PC-9 (cell line): Measurements from ENCODE around the gene RASD2.
"Not testable (repeated sequence)": the region's sequence is repeated elsewhere in the genome, so short reads cannot be mapped to it uniquely, and the experiment has no call there.

ENCODE experiments used
- CTCF ChIP-seq: fragments of 200-600 bp; sonication (generic); conservative IDR thresholded peaks from 2 replicates; pipeline ENCODE4 v1.6.1; 2017; ENCODE audit warnings: mixed run types, antibody characterized with exemption, mild to moderate bottlenecking, moderate library complexity
- EZH2 ChIP-seq: fragments of 200-600 bp; sonication (generic); IDR thresholded peaks from 2 replicates; pipeline ENCODE4 v1.8.0; 2017; ENCODE audit warnings: antibody characterized with exemption, low read depth

- TF ChIP-seq CTCF, EZH2: not testable (repeated sequence)
Measured at GRCh38 chr22:35515952-35516351, 24.7 kb upstream of the RASD2 start.
